H9 (cell line): ENCODE results near the gene IQGAP2. TPM values are rescaled to one million over a fixed set of nuclear protein-coding genes. Genes with fewer than 3 reads are reported as not detected.

Source experiments
- DNase-seq: peaks from one replicate; pipeline ENCODE4 v3.0.0-alpha.2; 2017
- H2AFZ ChIP-seq: one replicate; pipeline ENCODE4 v1.6.1; 2013; ENCODE audit warnings: mild to moderate bottlenecking, low read length, control low read depth, moderate library complexity
- H2AK5ac ChIP-seq: 2 replicates; pipeline ENCODE4 v1.6.1; 2013; ENCODE audit warnings: low read length, control low read depth, mixed read lengths; ENCODE audit not compliant: insufficient read length
- H2BK120ac ChIP-seq: one replicate; pipeline ENCODE4 v1.6.1; 2013; ENCODE audit warnings: low read depth, mild to moderate bottlenecking, low read length, control low read depth, inconsistent platforms; ENCODE audit not compliant: poor library complexity, severe bottlenecking
- H2BK12ac ChIP-seq: 2 replicates; pipeline ENCODE4 v1.6.1; 2013; ENCODE audit warnings: low read length, control low read depth, mixed read lengths, low read depth; ENCODE audit not compliant: insufficient read length
- H2BK15ac ChIP-seq: 2 replicates; pipeline ENCODE4 v1.6.1; 2013; ENCODE audit warnings: low read depth, low read length, control low read depth
- H2BK20ac ChIP-seq: one replicate; pipeline ENCODE4 v1.6.1; 2013; ENCODE audit warnings: low read depth, mild to moderate bottlenecking, low read length, control low read depth, inconsistent platforms; ENCODE audit not compliant: poor library complexity, severe bottlenecking
- H2BK5ac ChIP-seq: 2 replicates; pipeline ENCODE4 v1.6.1; 2013; ENCODE audit warnings: low read length, control low read depth, mixed read lengths; ENCODE audit not compliant: insufficient read length
- H3K14ac ChIP-seq: 2 replicates; pipeline ENCODE4 v1.6.1; 2013; ENCODE audit warnings: low read length, control low read depth; ENCODE audit not compliant: insufficient read depth
- H3K18ac ChIP-seq: 2 replicates; pipeline ENCODE4 v1.6.1; 2013; ENCODE audit warnings: low read depth, mild to moderate bottlenecking, mixed read lengths, low read length, control low read depth; ENCODE audit not compliant: insufficient read length
- H3K23ac ChIP-seq: 2 replicates; pipeline ENCODE4 v1.6.1; 2013; ENCODE audit warnings: low read length, control low read depth, mixed read lengths, low read depth; ENCODE audit not compliant: insufficient read length
- H3K23me2 ChIP-seq: 2 replicates; pipeline ENCODE4 v1.6.1; 2013; ENCODE audit warnings: low read depth, mild to moderate bottlenecking, mixed read lengths, low read length, control low read depth; ENCODE audit not compliant: insufficient read length, poor library complexity, severe bottlenecking
- H3K27ac ChIP-seq: 2 replicates; pipeline ENCODE4 v1.5.1; 2013; ENCODE audit warnings: low read length, control low read depth, mixed read lengths, low read depth; ENCODE audit not compliant: insufficient read length
- H3K27me3 ChIP-seq: 2 replicates; pipeline ENCODE4 v1.6.1; 2013; ENCODE audit warnings: low read length, control low read depth, inconsistent platforms; ENCODE audit not compliant: insufficient read depth
- H3K4ac ChIP-seq: 2 replicates; pipeline ENCODE4 v1.6.1; 2013; ENCODE audit warnings: low read depth, mild to moderate bottlenecking, control low read depth, inconsistent platforms, low read length, moderate library complexity
- H3K4me1 ChIP-seq: 2 replicates; pipeline ENCODE4 v1.6.1; 2013; ENCODE audit warnings: low read length, control low read depth, inconsistent platforms; ENCODE audit not compliant: insufficient read depth
- H3K4me2 ChIP-seq: 2 replicates; pipeline ENCODE4 v1.6.1; 2013; ENCODE audit warnings: low read length, control low read depth, mixed read lengths; ENCODE audit not compliant: insufficient read length, insufficient read depth
- H3K56ac ChIP-seq: 2 replicates; pipeline ENCODE4 v1.6.1; 2013; ENCODE audit warnings: low read depth, mild to moderate bottlenecking, mixed read lengths, low read length, control low read depth; ENCODE audit not compliant: insufficient read length
- H3K79me1 ChIP-seq: 2 replicates; pipeline ENCODE4 v1.6.1; 2013; ENCODE audit warnings: low read depth, mild to moderate bottlenecking, moderate library complexity, low read length, control low read depth, inconsistent platforms; ENCODE audit not compliant: insufficient read depth, poor library complexity, severe bottlenecking
- H3K79me2 ChIP-seq: 2 replicates; pipeline ENCODE4 v1.6.1; 2013; ENCODE audit warnings: low read length, control low read depth, inconsistent platforms; ENCODE audit not compliant: insufficient read depth
- H3K9ac ChIP-seq: 2 replicates; pipeline ENCODE4 v1.6.1; 2013; ENCODE audit warnings: low read length, control low read depth, mixed read lengths; ENCODE audit not compliant: insufficient read length; ENCODE audit errors: extremely low read depth
- H3K9me3 ChIP-seq: one replicate; pipeline ENCODE4 v1.6.1; 2013; ENCODE audit warnings: low read depth, low read length, inconsistent platforms; ENCODE audit not compliant: control insufficient read depth
- H3T11ph ChIP-seq: one replicate; pipeline ENCODE4 v1.6.1; 2013; ENCODE audit warnings: mild to moderate bottlenecking, low read length, control low read depth, inconsistent platforms
- H4K20me1 ChIP-seq: one replicate; pipeline ENCODE4 v1.6.1; 2013; ENCODE audit not compliant: control insufficient read depth, insufficient read length, insufficient read depth
- H4K5ac ChIP-seq: 2 replicates; pipeline ENCODE4 v1.6.1; 2013; ENCODE audit warnings: low read depth, mild to moderate bottlenecking, mixed read lengths, low read length, control low read depth; ENCODE audit not compliant: insufficient read length
- H4K8ac ChIP-seq: replicated peaks from 2 replicates; pipeline ENCODE4 v1.6.1; 2013; ENCODE audit warnings: low read length, control low read depth, mixed read lengths, low read depth; ENCODE audit not compliant: insufficient read length
- H4K91ac ChIP-seq: 2 replicates; pipeline ENCODE4 v1.6.1; 2013; ENCODE audit warnings: low read depth, mild to moderate bottlenecking, moderate library complexity, mixed read lengths, low read length, control low read depth; ENCODE audit not compliant: insufficient read length
- H3K27ac Mint-ChIP-seq, 3 experiments: 2 replicates in 2 of 3; 3 replicates in 1 of 3; pipeline ENCODE4 v1.8.0; 2020 to 2021; ENCODE audit warnings: mixed read lengths in 3 of 3, mild to moderate bottlenecking in 1 of 3, moderate library complexity in 1 of 3
- H3K27me3 Mint-ChIP-seq: 2 replicates; pipeline ENCODE4 v1.8.0; 2021; ENCODE audit warnings: low read depth, mild to moderate bottlenecking, moderate library complexity, mixed read lengths
- H3K36me3 Mint-ChIP-seq, 3 experiments: 2 replicates in 2 of 3; 3 replicates in 1 of 3; pipeline ENCODE4 v1.8.0; 2020 to 2021; ENCODE audit warnings: low read depth in 3 of 3, mixed read lengths in 3 of 3; ENCODE audit not compliant: insufficient read depth in 1 of 3
- H3K4me1 Mint-ChIP-seq, 2 experiments: 2 replicates each; pipeline ENCODE4 v1.8.0; 2020; ENCODE audit warnings: mixed read lengths in 2 of 2
- H3K4me3 Mint-ChIP-seq, 2 experiments: 2 replicates in 1 of 2; 3 replicates in 1 of 2; pipeline ENCODE4 v1.8.0; 2020 to 2021; ENCODE audit warnings: mild to moderate bottlenecking in 2 of 2, mixed read lengths in 2 of 2, moderate library complexity in 1 of 2
- H3K9me3 Mint-ChIP-seq, 2 experiments: 2 replicates in 1 of 2; 3 replicates in 1 of 2; pipeline ENCODE4 v1.8.0; 2020; ENCODE audit warnings: mild to moderate bottlenecking in 2 of 2, mixed read lengths in 2 of 2, moderate library complexity in 1 of 2
- CTCF ChIP-seq: fragments of 200-600 bp; sonication (generic); conservative IDR thresholded peaks from 3 replicates; pipeline ENCODE4 v1.8.0; 2021; ENCODE audit warnings: antibody characterized with exemption, mild to moderate bottlenecking
- WGBS: extraction: QIAGEN DNeasy Blood & Tissue Kit; methylation state at CpG from one replicate; pipeline ENCODE4 v1.1.7; 2013; ENCODE audit warnings: missing lambda C conversion rate, low lambda C conversion rate, mixed read lengths; ENCODE audit not compliant: insufficient read length; ENCODE audit errors: extremely low coverage; 5-methylcytosine and 5-hydroxymethylcytosine counted together
- total RNA-seq: library from RNA; stranded (reverse); gene quantifications from 2 replicates; pipeline ENCODE4 v1.2.1, GENCODE V29; 2021

Gene IQGAP2
- total RNA-seq, 1 experiment from 2014 or later: 22.5 TPM

GRCh38 chr5:76356887-76357286 is 46.2 kb upstream of the IQGAP2 start:
- no peak for TF ChIP-seq CTCF
- Histone ChIP-seq H2BK120ac (no peak overlapping the region), H3K23me2 (no peaks in the 10 kb centered on the region), H2AFZ (no peak overlapping the region), H2BK20ac (no peak overlapping the region), H3K9me3 (no peaks in the 10 kb centered on the region), H3K4ac (no peak overlapping the region), H2BK12ac (no peak overlapping the region), H4K5ac (no peak overlapping the region), H3K79me1 (no peaks in the 10 kb centered on the region), H3K4me1 (no peaks in the 10 kb centered on the region), H4K8ac (no peak overlapping the region), H4K91ac (no peak overlapping the region), H3K18ac (no peak overlapping the region), H3K27ac (no peak overlapping the region), H4K20me1 (no peaks in the 10 kb centered on the region), H3K9ac (no peak overlapping the region), H3K27me3 (no peaks in the 10 kb centered on the region), H2AK5ac (no peak overlapping the region), H3K14ac (no peak overlapping the region), H3K4me2 (no peak overlapping the region), H3T11ph (no peak overlapping the region), H3K23ac (no peak overlapping the region), H2BK5ac (no peak overlapping the region), H3K79me2 (no peaks in the 10 kb centered on the region), H2BK15ac (no peak overlapping the region), H3K56ac (no peak overlapping the region)
- H3K4me3 Mint-ChIP-seq: no peak overlapping the region
- no CpG with 5 or more reads among the region's 5 CpGs for WGBS
- H3K27ac Mint-ChIP-seq: no peak overlapping the region
- no peaks in the 10 kb centered on the region for H3K36me3 Mint-ChIP-seq
- peaks cover 2% of the 10 kb centered on the region for H3K27me3 Mint-ChIP-seq
- H3K9me3 Mint-ChIP-seq: no peaks in the 10 kb centered on the region
- DNase-seq: peak; percentile 45
- H3K4me1 Mint-ChIP-seq: peaks cover 15 to 27% of the 10 kb centered on the region in 2 experiments
